Hematopoietic multipotent progenitor cell treated with erythropoietin and hydrocortisone succinate and interleukin-3 and kit ligand, for 4 days (in vitro differentiated cells): Measurements from ENCODE around the gene OR1Q1.
"Not testable (repeated sequence)": the region's sequence is repeated elsewhere in the genome, so short reads cannot be mapped to it uniquely, and the experiment has no call there.

Experiments used
- DNase-seq: peaks from one replicate; pipeline ENCODE4 v3.0.0-alpha.2; 2015

The OR1Q1 gene

DNA sequence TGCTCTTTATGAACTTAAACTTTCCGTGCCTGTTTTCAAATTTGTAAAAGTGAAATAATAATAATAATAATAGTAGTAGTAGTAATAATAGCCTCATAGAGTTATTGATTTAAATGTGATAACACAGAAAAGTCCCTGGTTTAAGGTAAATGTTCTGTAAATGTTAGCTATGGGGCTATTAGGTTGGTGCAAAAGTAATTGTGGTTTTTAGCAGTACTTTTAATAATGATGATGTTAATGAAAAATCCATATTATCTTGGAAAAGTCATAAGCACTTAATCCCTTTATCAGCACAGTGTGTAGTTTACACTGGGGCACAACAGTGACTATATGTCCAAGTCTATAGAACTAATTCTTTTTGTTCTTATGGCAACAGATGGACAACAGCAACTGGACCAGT, at the start of gene OR1Q1:
OR1Q1 (plus strand) TSS at position 377 of the 400 bp plus-strand sequence; CDS start at position 377, 0 bp downstream.
- no peak for DNase-seq

DNA sequence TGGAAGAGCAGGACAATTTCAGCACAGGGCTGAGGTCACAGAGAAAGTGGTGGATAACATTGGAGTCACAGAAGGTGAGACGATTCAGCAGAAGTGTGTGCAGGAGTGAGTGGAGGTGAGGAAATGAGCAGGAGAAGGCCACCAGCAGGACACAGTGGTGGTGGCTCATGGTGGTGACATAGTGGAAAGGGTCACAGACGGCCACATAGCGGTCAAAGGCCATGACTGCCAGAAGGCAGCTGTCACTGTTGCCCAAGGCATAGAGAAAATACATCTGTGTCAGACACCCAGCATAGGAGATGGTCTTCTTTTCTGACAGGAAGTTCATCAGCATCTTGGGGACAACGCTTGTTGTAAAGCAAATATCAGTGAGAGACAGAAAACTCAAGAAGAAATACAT, 46.6 kb upstream of the OR1Q1 start:
- DNase-seq, result no peak

- no peak for DNase-seq
Measured at GRCh38 chr9:122572456-122572855, 42.1 kb upstream of the OR1Q1 start.

GRCh38 chr9:122579874-122580273, 34.7 kb upstream of the OR1Q1 start:
- peak; percentile 6 for DNase-seq

GRCh38 chr9:122580360-122580759, 34.2 kb upstream of the OR1Q1 start:
- peak; percentile 24 for DNase-seq

DNA sequence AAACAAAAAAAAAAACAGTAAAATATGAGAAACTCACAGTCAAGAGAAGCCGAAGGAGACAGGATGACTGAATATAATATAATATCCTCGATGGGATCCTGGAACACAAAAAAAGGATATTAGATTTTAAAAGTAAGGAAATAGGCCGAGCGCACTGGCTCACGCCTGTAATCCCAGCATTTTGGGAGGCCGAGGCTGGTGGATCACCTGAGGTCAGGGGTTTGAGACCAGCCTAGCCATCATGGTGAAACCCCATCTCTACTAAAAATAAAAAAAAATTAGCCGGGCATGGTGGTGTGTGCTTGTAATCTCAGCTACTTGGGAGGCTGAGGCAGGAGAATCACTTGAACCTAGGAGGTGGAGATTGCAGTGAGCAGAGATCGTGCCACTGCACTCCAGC, 31.3 kb upstream of the OR1Q1 start, which contains the start of gene OR1L8:
OR1L8 (minus strand) TSS at position 101 of the 400 bp plus-strand sequence. CDS start 14,907 bp downstream, outside the sequence.
- DNase-seq, result not testable (repeated sequence)

GRCh38 chr9:122605691-122606090, 8.8 kb upstream of the OR1Q1 start:
- no peak for DNase-seq

DNA sequence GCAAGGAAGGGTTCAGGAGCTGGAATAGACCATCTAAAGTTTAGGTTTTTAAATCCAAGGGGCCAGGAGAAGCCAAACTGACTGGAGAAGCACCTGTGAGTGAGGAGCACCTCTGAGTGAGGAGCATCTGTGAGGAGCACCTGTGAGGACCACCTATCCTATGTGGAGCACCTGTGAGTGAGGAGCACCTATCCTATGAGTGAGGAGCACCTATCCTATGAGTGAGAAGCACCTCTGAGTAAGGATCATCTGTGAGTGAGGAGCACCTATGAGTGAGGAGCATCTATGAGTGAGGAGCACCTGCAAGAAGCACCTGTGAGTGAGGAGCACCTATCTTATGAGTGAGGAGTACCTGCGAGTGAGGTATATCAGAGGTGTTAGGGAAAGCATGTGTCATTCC, 8.0 kb upstream of the OR1Q1 start:
- DNase-seq, result no peak

DNA sequence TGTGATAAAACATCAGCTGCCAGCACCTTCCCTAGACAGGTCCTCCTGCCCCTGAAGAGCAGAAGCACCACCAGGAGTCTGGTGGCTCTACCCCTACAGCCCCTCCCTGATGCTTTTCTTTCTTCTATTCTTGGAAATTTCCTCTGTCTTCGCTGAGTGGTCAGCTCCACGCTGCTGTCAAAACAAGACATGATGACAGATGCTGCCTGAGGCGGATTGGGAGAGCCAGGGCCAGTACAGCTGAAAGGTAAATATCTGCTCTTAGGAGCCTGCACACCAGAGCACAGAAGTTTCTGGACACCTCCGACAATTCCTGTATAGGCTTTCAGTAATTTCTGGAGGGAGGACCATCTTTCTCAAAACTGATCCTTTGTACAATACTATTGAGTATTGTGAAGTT, 4.7 kb upstream of the OR1Q1 start:
- no peak for DNase-seq

DNA sequence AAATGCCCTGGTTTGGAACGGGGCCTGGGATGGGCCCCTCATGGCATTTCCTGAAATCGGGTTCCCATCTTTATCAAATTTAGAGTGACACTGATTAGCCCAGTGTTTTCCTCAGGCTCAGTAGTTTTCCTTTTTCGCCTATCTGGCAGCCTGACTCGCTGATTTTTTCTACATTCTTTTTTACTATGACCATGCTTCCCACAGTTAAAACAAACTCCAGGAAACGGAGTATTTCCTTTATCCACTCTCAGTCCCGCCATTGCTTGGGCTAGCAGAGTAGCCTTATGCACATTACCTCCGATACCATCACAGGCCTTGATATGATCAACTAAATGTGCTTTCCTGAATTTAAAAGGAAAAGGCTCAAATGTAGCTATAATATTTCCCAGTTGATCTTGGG, 5.5 kb downstream of the OR1Q1 start:
- no peak for DNase-seq

- peak; percentile 26 for DNase-seq
Measured at GRCh38 chr9:122642226-122642625, 27.7 kb downstream of the OR1Q1 start.

DNA sequence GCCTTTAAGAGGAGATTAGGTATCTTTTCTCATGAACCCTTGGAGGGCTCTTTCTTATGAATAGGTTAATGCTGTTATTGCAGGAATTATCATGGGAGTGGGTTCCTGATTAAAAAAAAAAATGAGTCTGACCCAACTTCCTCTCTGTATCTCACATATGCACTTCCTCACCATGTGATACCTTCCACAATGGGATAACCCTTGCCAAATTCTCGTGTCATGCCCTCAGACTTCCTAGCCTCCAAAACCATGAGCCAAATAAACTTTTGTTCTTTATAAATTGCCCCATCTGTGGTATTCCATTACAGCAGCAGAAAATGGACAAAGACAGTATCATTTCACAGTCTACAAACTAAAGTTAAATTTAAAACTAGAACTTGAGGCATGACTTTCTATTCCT, 41.8 kb downstream of the OR1Q1 start:
- no peak for DNase-seq

DNA sequence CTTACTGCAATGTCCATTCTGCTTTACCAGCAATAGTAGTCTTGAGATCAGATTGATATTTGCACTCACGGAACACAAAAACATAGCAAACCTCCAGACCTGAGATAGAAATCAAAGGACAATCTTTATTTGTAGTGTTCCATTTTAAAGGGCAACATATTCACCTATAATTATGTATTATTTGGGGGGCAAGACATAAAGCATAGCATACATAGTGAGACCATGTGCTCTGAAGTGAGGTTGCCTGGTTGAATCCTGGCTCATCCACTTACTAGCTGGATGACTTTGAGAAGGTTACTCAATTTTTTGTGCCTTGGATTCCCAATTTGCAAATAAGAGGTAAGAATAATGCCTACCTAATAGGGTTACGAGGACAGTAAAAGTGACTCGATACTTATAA, 43.0 kb downstream of the OR1Q1 start, which contains the start of gene OR1B1:
OR1B1 (minus strand) TSS at position 101 of the 400 bp plus-strand sequence.
- no peak for DNase-seq

GRCh38 chr9:122661416-122661815, 46.9 kb downstream of the OR1Q1 start, which contains the start of gene OR1L1:
Gene OR1L1, plus strand, starts transcription at chr9:122661716. Its CDS starts 0 bp downstream, at chr9:122661716.
- DNase-seq, result no peak
